T-cell (primary cell): Measurements from ENCODE around the gene EDARADD. TPM values are rescaled to one million over a fixed set of nuclear protein-coding genes. Genes with fewer than 3 reads are reported as not detected.

Experiments used
- ATAC-seq, 4 experiments: fragments of 200-7000 bp in 3 of 4; fragments of 150-1000 bp in 1 of 4; cut with Tn5 transposase; replicated peaks in 1 of 4; 1 replicate in 3 of 4; 2 replicates in 1 of 4; pipeline ENCODE4 v1.10.0; 2021; ENCODE audit warnings: moderate library complexity in 3 of 4, mild to moderate bottlenecking in 2 of 4, moderate number of reproducible peaks in 1 of 4
- CTCF ChIA-PET, 2 donors: fragments of 300-600 bp; sonication (Branson Sonifier 250); formaldehyde crosslinking; loops; one replicate each; lab custom pipeline; 2022; ENCODE audit warnings: antibody characterized with exemption in 2 of 2; lab: Charles Lee
- POLR2A ChIA-PET, 2 donors: fragments of 300-600 bp; sonication (Branson Sonifier 250); formaldehyde crosslinking; loops; one replicate each; lab custom pipeline; 2022; ENCODE audit warnings: antibody characterized with exemption in 2 of 2; lab: Charles Lee
- DNase-seq, 35 experiments: peaks; one replicate each; pipeline versions ENCODE4 v3.0.0 to v3.0.0-alpha.2; 2013 to 2023
- H3K27ac ChIP-seq: one replicate; pipeline ENCODE4 v1.5.1; 2013; ENCODE audit warnings: low read length
- H3K27me3 ChIP-seq, 2 experiments: replicated peaks in 1 of 2; 1 replicate in 1 of 2; 2 replicates in 1 of 2; pipeline versions ENCODE4 v1.6.1 to v1.7.0; 2013; ENCODE audit warnings: low read length in 1 of 2, mixed read lengths in 1 of 2; ENCODE audit not compliant: control insufficient read depth in 2 of 2, insufficient read depth in 2 of 2; ENCODE audit errors: extremely low read depth in 1 of 2
- H3K36me3 ChIP-seq, 2 donors: 1 replicate in 1 of 2; 2 replicates in 1 of 2; pipeline versions ENCODE4 v1.6.1 to v1.7.0; 2013; ENCODE audit warnings: low read length in 1 of 2; ENCODE audit not compliant: control insufficient read depth in 2 of 2, insufficient read depth in 1 of 2; ENCODE audit errors: extremely low read depth in 1 of 2
- H3K4me1 ChIP-seq, 2 experiments: 1 replicate in 1 of 2; 2 replicates in 1 of 2; pipeline versions ENCODE4 v1.6.1 to v1.7.0; 2013; ENCODE audit warnings: low read length in 2 of 2, mixed read lengths in 1 of 2; ENCODE audit not compliant: insufficient read depth in 2 of 2, control insufficient read depth in 1 of 2; ENCODE audit errors: extremely low read depth in 1 of 2
- H3K4me3 ChIP-seq, 2 donors: 1 replicate in 1 of 2; 2 replicates in 1 of 2; pipeline versions ENCODE4 v1.5.1 to v1.7.0; 2013; ENCODE audit warnings: mild to moderate bottlenecking in 2 of 2, low read length in 1 of 2, moderate library complexity in 1 of 2; ENCODE audit not compliant: control insufficient read depth in 1 of 2; ENCODE audit errors: extremely low read depth in 1 of 2
- H3K9me3 ChIP-seq: 2 replicates; pipeline ENCODE4 v1.7.0; 2013
- H3K27ac Mint-ChIP-seq, 2 donors: one replicate each; pipeline ENCODE4 v1.8.0; 2020 to 2021; ENCODE audit warnings: mild to moderate bottlenecking in 2 of 2, mixed read lengths in 2 of 2
- H3K27me3 Mint-ChIP-seq, 2 donors: one replicate each; pipeline ENCODE4 v1.8.0; 2021 to 2022; ENCODE audit warnings: mixed read lengths in 2 of 2
- H3K36me3 Mint-ChIP-seq: one replicate; pipeline ENCODE4 v1.8.0; 2021; ENCODE audit warnings: mixed read lengths
- H3K4me1 Mint-ChIP-seq, 3 donors: one replicate each; pipeline ENCODE4 v1.8.0; 2020 to 2022; ENCODE audit warnings: mixed read lengths in 3 of 3, mild to moderate bottlenecking in 1 of 3
- H3K4me3 Mint-ChIP-seq, 3 donors: one replicate each; pipeline ENCODE4 v1.8.0; 2020 to 2022; ENCODE audit warnings: mild to moderate bottlenecking in 3 of 3, mixed read lengths in 3 of 3, moderate library complexity in 3 of 3
- H3K9me3 Mint-ChIP-seq, 3 donors: one replicate each; pipeline ENCODE4 v1.8.0; 2020 to 2022; ENCODE audit warnings: mixed read lengths in 3 of 3
- WGBS: methylation state at CpG from one replicate; pipeline ENCODE4 v1.1.5; 2013; ENCODE audit warnings: missing lambda C conversion rate; ENCODE audit not compliant: insufficient coverage; 5-methylcytosine and 5-hydroxymethylcytosine counted together
- total RNA-seq, 35 experiments: library from RNA in 6 of 35; stranded (reverse) in 6 of 35; fragments of 120-200 nt in 1 of 35; gene quantifications; one replicate each; pipeline versions ENCODE4 v1.2.1 to v1.2.4 and lab custom pipeline; 2013 to 2026

EDARADD gene
- total RNA-seq, 5 donors from 2014 or later (not counting 1 experiment from before 2014, with no cell fraction given), result 1.3 to 5.7 (median 4.2) TPM

DNA sequence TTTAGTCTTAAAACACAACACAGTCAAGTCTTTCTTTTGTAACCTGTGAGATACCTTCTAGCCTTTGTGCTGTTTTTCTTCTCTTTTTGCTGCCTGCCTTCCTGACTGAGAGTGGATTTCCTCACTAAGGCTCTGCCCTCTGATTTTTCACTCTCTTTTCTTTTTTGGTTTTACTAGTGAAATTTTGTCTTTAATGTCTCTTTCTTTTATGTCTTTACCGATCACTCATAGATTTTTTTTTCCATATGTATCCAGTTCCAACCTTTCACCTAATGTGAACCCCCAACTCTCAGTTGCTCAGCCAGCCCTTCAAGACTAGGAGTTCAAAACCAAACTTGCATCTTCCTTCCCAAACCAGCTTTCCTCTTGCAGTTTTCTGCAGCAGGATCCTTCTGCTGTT lies 136.2 kb downstream of the EDARADD start:
- peaks cover 0 to 20% of the 10 kb centered on the region in 2 experiments for H3K4me1 ChIP-seq
- H3K36me3 Mint-ChIP-seq, result peaks cover 44% of the 10 kb centered on the region
- ChIA-PET POLR2A (interaction anchor here in 1 of 2 donors (0.6 kb wide), 1 partner anchor 272 kb away, joined by 4 read pairs; no protein-coding TSS in a partner anchor), CTCF (no interaction called here)
- H3K36me3 ChIP-seq, result peaks cover 2 to 37% of the 10 kb centered on the region in 2 donors
- H3K9me3 Mint-ChIP-seq, result no peaks in the 10 kb centered on the region
- no peak overlapping the region for H3K4me3 ChIP-seq
- H3K4me3 Mint-ChIP-seq, result no peak overlapping the region
- H3K27me3 ChIP-seq, result no peaks in the 10 kb centered on the region
- H3K27me3 Mint-ChIP-seq, result no peaks in the 10 kb centered on the region
- DNase-seq (no peak), ATAC-seq (no peak)
- WGBS, result no CpG with 5 or more reads among the region's 1 CpG
- H3K4me1 Mint-ChIP-seq, result peaks cover 55 to 65% (median 63%) of the 10 kb centered on the region in 3 donors
- no peaks in the 10 kb centered on the region for H3K9me3 ChIP-seq
- H3K27ac ChIP-seq, result no peak overlapping the region
- H3K27ac Mint-ChIP-seq, result peak overlapping the region; percentile 42 to 57

DNA sequence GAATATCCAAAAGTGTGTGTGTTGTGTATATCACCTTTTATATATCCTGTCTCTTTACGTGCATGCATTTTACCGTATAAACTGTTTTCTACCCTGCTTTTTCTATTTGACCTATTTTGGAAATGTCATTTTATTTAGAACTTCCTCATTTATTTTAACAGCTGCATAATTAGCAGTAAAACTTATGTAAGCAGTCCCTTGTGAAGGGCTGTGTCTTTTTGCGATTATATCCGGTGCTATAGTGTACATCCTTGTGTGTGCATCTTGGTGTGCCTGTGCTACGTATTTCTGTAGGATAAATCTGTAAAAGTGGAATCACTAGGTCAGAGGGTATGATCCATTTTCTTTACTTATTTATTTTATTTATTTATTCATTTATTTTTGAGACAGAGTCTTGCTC lies 136.9 kb downstream of the EDARADD start:
- H3K4me3 ChIP-seq, result no peak overlapping the region
- no peaks in the 10 kb centered on the region for H3K27me3 ChIP-seq
- Mint-ChIP-seq H3K27ac (no peak overlapping the region), H3K4me1 (peaks cover 58 to 70% (median 66%) of the 10 kb centered on the region in 3 donors), H3K36me3 (peaks cover 46% of the 10 kb centered on the region), H3K4me3 (no peak overlapping the region), H3K9me3 (no peaks in the 10 kb centered on the region), H3K27me3 (no peaks in the 10 kb centered on the region)
- H3K4me1 ChIP-seq, result peaks cover 0 to 17% of the 10 kb centered on the region in 2 experiments
- DNase-seq (no peak), ATAC-seq (no peak)
- H3K27ac ChIP-seq, result no peak overlapping the region
- no CpG with 5 or more reads among the region's 5 CpGs for WGBS
- ChIA-PET CTCF (interaction anchor here in 1 of 2 donors (0.6 kb wide), 1 partner anchor 221 kb away, joined by 5 read pairs; no protein-coding TSS in a partner anchor), POLR2A (no interaction called here)
- no peaks in the 10 kb centered on the region for H3K9me3 ChIP-seq
- peaks cover 2 to 40% of the 10 kb centered on the region in 2 donors for H3K36me3 ChIP-seq

DNA sequence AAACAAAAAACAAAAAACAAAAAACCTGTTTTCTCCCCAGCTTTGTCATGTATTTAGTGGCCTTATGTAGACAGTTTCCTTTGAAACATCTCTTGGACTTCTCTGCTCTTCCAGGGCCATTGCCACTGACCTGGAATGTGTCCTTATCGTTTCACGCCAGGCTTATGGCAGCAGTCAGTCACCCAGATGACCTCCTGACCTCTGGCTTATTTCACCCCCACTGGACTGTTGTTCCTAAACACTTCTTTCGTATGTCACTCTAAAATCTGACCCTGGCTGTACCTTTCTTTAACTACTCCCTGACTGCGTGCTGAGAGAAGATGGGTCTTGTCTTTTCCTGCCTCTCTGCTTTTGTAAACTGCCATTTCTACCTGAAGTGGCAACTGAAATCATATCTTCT lies 138.8 kb downstream of the EDARADD start:
- no peak for ATAC-seq
- POLR2A ChIA-PET, result no interaction called here
- Histone ChIP-seq H3K4me3 (no peak overlapping the region), H3K9me3 (no peaks in the 10 kb centered on the region), H3K27ac (no peak overlapping the region), H3K4me1 (peaks cover 0 to 17% of the 10 kb centered on the region in 2 experiments), H3K27me3 (no peaks in the 10 kb centered on the region), H3K36me3 (peaks cover 5 to 39% of the 10 kb centered on the region in 2 donors)
- no peak overlapping the region for H3K4me3 Mint-ChIP-seq
- peaks cover 51 to 63% (median 58%) of the 10 kb centered on the region in 3 donors for H3K4me1 Mint-ChIP-seq
- peaks cover 43% of the 10 kb centered on the region for H3K36me3 Mint-ChIP-seq
- no peaks in the 10 kb centered on the region for H3K9me3 Mint-ChIP-seq
- 93% methylated on average over 4 of the region's 4 CpGs for WGBS
- H3K27me3 Mint-ChIP-seq, result no peaks in the 10 kb centered on the region
- CTCF ChIA-PET, result no interaction called here
- no peak for DNase-seq
- peak overlapping the region; percentile 83 to 87 for H3K27ac Mint-ChIP-seq

DNA sequence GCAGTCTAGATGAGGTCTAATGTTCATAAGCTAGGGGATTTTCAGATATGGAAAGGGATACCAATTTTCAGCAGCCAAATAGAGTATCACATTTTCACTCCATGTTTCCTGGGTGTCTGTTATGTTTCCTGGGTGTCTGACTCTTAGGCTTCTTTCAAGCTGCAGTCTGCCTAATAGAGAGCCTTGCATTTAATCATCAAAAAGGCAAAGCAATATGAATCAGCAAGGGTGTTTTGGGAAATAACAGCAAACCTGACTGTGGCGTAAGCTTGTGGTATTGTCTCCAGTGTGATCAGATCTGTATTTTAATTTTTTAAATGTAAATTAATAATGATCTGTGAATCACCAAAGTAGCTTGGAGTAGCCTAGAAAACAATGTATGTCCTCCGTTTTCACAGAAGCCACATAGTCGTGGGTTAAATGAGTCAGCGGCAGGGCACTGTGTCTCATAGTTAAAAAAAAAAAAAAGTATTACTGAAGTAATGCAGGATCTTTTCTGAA lies 140.1 kb downstream of the EDARADD start:
- Mint-ChIP-seq H3K27me3 (no peaks in the 10 kb centered on the region), H3K4me1 (peaks cover 46 to 58% (median 52%) of the 10 kb centered on the region in 3 donors), H3K9me3 (no peaks in the 10 kb centered on the region), H3K36me3 (peaks cover 49% of the 10 kb centered on the region), H3K4me3 (peak overlapping the region; percentile 28 to 49 (median 47)), H3K27ac (peak overlapping the region; percentile 87 to 88)
- H3K4me3 ChIP-seq, result no peak overlapping the region
- peaks cover 5 to 52% of the 10 kb centered on the region in 2 donors for H3K36me3 ChIP-seq
- peaks cover 0 to 17% of the 10 kb centered on the region in 2 experiments for H3K4me1 ChIP-seq
- ChIA-PET CTCF (interaction anchor here (0.6 to 1.0 kb wide), 3 partner anchors 17 to 118 kb away, joined by 3 to 4 read pairs (median 4); no protein-coding TSS in a partner anchor), POLR2A (interaction anchor here in 1 of 2 donors (1.0 kb wide), 1 partner anchor 51 kb away, joined by 3 read pairs; no protein-coding TSS in a partner anchor)
- H3K27me3 ChIP-seq, result no peaks in the 10 kb centered on the region
- H3K9me3 ChIP-seq, result no peaks in the 10 kb centered on the region
- no CpG with 5 or more reads among the region's 4 CpGs for WGBS
- DNase-seq (peak in 1 of 35 experiments; percentile 28), ATAC-seq (peak; percentile 61 to 75 (median 70))
- H3K27ac ChIP-seq, result peak overlapping the region; percentile 18

Other genes starting within 250 kb of the EDARADD start
- 10 to 100 TPM; 11.3 to 15.4 (median 12.4) TPM for gene ERO1B, start 112.3 kb upstream of the EDARADD start, total RNA-seq
- gene LGALS8, start 129.7 kb downstream of the EDARADD start, total RNA-seq, result 100 to 1,000 TPM; 106 to 147 (median 124) TPM
- 10 to 100 TPM; 42.3 to 49.8 (median 46.9) TPM for gene HEATR1, start 210.2 kb downstream of the EDARADD start, total RNA-seq